Activated naive CD4-positive, alpha-beta T cell (primary cell): ENCODE measurements around the gene BRICD5.

ENCODE experiments used
- DNase-seq, 4 experiments: peaks; one replicate each; lab custom pipeline; 2025; lab: John Stamatoyannopoulos, UW

The BRICD5 gene

DNA sequence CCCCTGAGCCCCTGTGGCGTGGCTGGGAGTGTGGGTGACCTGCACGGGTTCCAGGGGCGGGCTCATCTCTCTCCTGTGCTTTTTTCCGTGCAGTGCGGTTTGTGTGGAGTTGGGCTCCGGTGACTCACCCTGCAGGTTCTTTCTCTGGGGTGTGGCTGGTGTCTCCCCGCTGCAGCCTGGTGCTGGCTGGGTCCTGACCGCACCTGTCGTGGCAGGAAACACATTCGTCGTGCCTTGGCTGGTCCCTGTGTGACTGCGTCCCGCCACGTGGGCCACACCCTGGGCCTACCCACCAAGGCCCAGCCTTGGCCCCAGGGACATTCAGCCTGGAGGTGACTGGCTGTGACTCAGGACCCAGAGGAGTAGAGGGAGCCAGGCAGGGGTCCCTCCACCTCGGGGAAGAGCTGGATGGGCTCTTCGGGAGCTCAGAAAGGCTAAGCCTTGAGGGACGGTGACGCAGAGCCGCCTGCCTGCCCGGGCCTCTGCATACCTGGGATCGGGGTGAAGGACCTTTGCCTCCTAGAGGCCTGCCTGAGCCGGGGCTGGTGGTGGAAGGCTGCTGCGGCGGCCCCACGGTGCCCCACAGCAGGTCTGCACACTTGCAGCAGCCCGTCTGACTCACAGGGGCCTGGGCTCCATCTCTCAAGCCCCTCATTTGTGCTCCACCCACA lies 47.3 kb downstream of the BRICD5 start:
- no peak for DNase-seq

DNA sequence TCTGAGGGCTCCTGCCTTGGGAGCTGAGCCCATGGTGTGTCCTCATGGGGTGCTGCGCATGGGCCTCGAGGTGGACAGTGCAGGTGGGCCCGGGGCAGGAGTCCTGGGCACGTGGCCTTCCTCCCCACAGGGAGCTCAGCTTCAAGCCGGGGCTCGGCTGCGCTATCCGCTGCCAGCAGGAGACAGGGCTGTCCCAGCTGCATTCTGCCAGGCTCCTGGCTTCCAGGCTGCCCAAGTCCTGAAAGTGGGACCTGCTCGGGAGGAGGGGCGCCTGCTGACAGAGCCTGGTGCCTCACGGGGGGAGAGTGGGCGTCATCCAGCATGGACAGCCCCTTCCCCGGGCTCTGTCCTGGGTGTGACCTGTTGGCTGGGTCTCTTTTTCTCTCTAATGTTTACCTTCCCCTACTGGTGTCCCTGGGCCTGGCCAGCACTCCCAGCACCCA lies 48.0 kb downstream of the BRICD5 start:
- DNase-seq: no peak

DNA sequence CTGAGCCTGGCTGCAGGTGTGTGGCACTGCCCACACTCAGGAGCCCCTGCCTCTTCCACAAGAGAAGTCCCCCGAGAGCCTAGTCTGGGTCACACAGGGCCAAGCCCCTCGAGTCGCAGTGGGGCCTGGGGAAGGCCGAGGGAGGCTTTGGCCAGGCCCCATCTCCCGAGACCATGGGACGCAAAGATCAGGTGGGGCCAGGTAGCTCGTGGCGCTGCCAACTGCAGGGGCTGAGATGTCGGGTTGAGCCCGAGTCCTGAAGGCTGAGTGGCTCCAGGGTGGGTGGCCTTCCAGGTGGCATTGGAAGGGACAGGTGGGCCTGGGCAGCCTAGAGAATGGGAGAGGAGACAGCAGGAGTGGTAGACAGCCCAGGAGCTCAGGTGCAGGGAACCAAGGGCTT lies 48.8 kb downstream of the BRICD5 start:
- no peak for DNase-seq

- DNase-seq: no peak
These were observed 49.6 kb downstream of the BRICD5 start for GRCh38 chr16:2160915-2161551.
